ENCODE data around the gene EVI5.

The EVI5 gene

GRCh38 chr1:92503043-92503925, 281.6 kb downstream of the EVI5 start:
- no peak for TF ChIP-seq CTCF (IDR thresholded peaks at IDR 0.05; ENCODE audit: borderline replicate concordance, control extremely low read depth, extremely low read depth, insufficient read depth, missing control alignments)
- DNase-seq (ENCODE audit: low spot score), result peak; percentile 41
- in situ Hi-C loops (cut with MboI; ENCODE audit: low sequenced_read_pairs, unreplicated experiment), result no loop called here

- no peak for DNase-seq (ENCODE audit: low spot score)
- TF ChIP-seq CTCF (IDR thresholded peaks at IDR 0.05; ENCODE audit: borderline replicate concordance, control extremely low read depth, extremely low read depth, insufficient read depth, missing control alignments), result no peak
- in situ Hi-C loops (cut with MboI; ENCODE audit: low sequenced_read_pairs, unreplicated experiment), result no loop called here
These were observed 282.7 kb downstream of the EVI5 start for GRCh38 chr1:92502247-92502646.

GRCh38 chr1:92500552-92500951, 284.4 kb downstream of the EVI5 start:
- no peak for TF ChIP-seq CTCF (IDR thresholded peaks at IDR 0.05; ENCODE audit: borderline replicate concordance, control extremely low read depth, extremely low read depth, insufficient read depth, missing control alignments)
- no peak for DNase-seq (ENCODE audit: low spot score)
- in situ Hi-C loops (cut with MboI; ENCODE audit: low sequenced_read_pairs, unreplicated experiment), result no loop called here

- in situ Hi-C loops (cut with MboI; ENCODE audit: low sequenced_read_pairs, unreplicated experiment), result no loop called here
- no peak for TF ChIP-seq CTCF (IDR thresholded peaks at IDR 0.05; ENCODE audit: borderline replicate concordance, control extremely low read depth, extremely low read depth, insufficient read depth, missing control alignments)
- no peak for DNase-seq (ENCODE audit: low spot score)
These were observed 289.4 kb downstream of the EVI5 start for GRCh38 chr1:92495392-92496063.

GRCh38 chr1:92494485-92495141, 290.3 kb downstream of the EVI5 start:
- TF ChIP-seq CTCF (IDR thresholded peaks at IDR 0.05; ENCODE audit: borderline replicate concordance, control extremely low read depth, extremely low read depth, insufficient read depth, missing control alignments), result no peak
- DNase-seq (ENCODE audit: low spot score), result no peak
- in situ Hi-C loops (cut with MboI; ENCODE audit: low sequenced_read_pairs, unreplicated experiment), result no loop called here

GRCh38 chr1:92493139-92493538, 291.8 kb downstream of the EVI5 start:
- in situ Hi-C loops (cut with MboI; ENCODE audit: low sequenced_read_pairs, unreplicated experiment), result no loop called here
- no peak for TF ChIP-seq CTCF (IDR thresholded peaks at IDR 0.05; ENCODE audit: borderline replicate concordance, control extremely low read depth, extremely low read depth, insufficient read depth, missing control alignments)
- DNase-seq (ENCODE audit: low spot score), result no peak

All from GM13976 (cell line).